Mesendoderm (in vitro differentiated cells): ENCODE measurements around the gene EFNA1.
A peak's percentile ranks its signal among the peaks of the same experiment; 100 is the strongest.

Source experiments
- DNase-seq: peaks from one replicate; pipeline ENCODE4 v3.0.0; 2013
- H2AK5ac ChIP-seq: 2 replicates; pipeline ENCODE4 v1.6.1; 2013; ENCODE audit warnings: low read length, inconsistent platforms
- H2BK120ac ChIP-seq: 2 replicates; pipeline ENCODE4 v1.6.1; 2013; ENCODE audit warnings: low read depth, mild to moderate bottlenecking, low read length, moderate library complexity, mixed read lengths
- H2BK15ac ChIP-seq: replicated peaks from 2 replicates; pipeline ENCODE4 v1.6.1; 2013; ENCODE audit warnings: low read depth, mild to moderate bottlenecking, moderate library complexity
- H2BK5ac ChIP-seq: 2 replicates; pipeline ENCODE4 v1.6.1; 2013; ENCODE audit warnings: low read length, inconsistent platforms
- H3K18ac ChIP-seq: 2 replicates; pipeline ENCODE4 v1.6.1; 2013; ENCODE audit warnings: mild to moderate bottlenecking, low read length, mixed read lengths
- H3K23ac ChIP-seq: one replicate; pipeline ENCODE4 v1.6.1; 2013; ENCODE audit warnings: low read length
- H3K27ac ChIP-seq: 2 replicates; pipeline ENCODE4 v1.5.1; 2013; ENCODE audit warnings: low read depth, mild to moderate bottlenecking, inconsistent platforms, low read length, moderate library complexity
- H3K27me3 ChIP-seq: 2 replicates; pipeline ENCODE4 v1.6.1; 2013; ENCODE audit warnings: low read length, control low read depth, mild to moderate bottlenecking, inconsistent platforms; ENCODE audit not compliant: insufficient read depth, poor library complexity
- H3K36me3 ChIP-seq: 2 replicates; pipeline ENCODE4 v1.6.1; 2013; ENCODE audit warnings: low read length, inconsistent platforms; ENCODE audit not compliant: control insufficient read depth, insufficient read depth
- H3K4ac ChIP-seq: one replicate; pipeline ENCODE4 v1.6.1; 2013; ENCODE audit warnings: low read depth, mild to moderate bottlenecking, low read length, moderate library complexity
- H3K4me1 ChIP-seq: 2 replicates; pipeline ENCODE4 v1.6.1; 2013; ENCODE audit warnings: low read depth, low read length, inconsistent platforms; ENCODE audit not compliant: control insufficient read depth
- H3K4me2 ChIP-seq: 2 replicates; pipeline ENCODE4 v1.6.1; 2013; ENCODE audit warnings: low read length
- H3K4me3 ChIP-seq: 2 replicates; pipeline ENCODE4 v1.5.1; 2013; ENCODE audit warnings: mild to moderate bottlenecking, low read length
- H3K56ac ChIP-seq: one replicate; pipeline ENCODE4 v1.6.1; 2013; ENCODE audit warnings: low read length
- H3K79me1 ChIP-seq: 2 replicates; pipeline ENCODE4 v1.6.1; 2013; ENCODE audit warnings: low read length, inconsistent platforms
- H3K79me2 ChIP-seq: 2 replicates; pipeline ENCODE4 v1.6.1; 2013; ENCODE audit warnings: mild to moderate bottlenecking, low read length; ENCODE audit not compliant: control insufficient read depth, insufficient read depth
- H3K9ac ChIP-seq: 2 replicates; pipeline ENCODE4 v1.6.1; 2013; ENCODE audit warnings: low read length, inconsistent platforms
- H4K5ac ChIP-seq: one replicate; pipeline ENCODE4 v1.6.1; 2013; ENCODE audit warnings: low read length
- H4K8ac ChIP-seq: one replicate; pipeline ENCODE4 v1.6.1; 2013; ENCODE audit warnings: low read depth, mild to moderate bottlenecking, control low read depth, low read length, moderate library complexity
- WGBS: extraction: QIAGEN DNeasy Blood & Tissue Kit; methylation state at CpG from one replicate; pipeline ENCODE4 v1.1.7; 2013; ENCODE audit warnings: low lambda C conversion rate, missing lambda C conversion rate; ENCODE audit not compliant: insufficient coverage; ENCODE audit errors: extremely low coverage; 5-methylcytosine and 5-hydroxymethylcytosine counted together

The EFNA1 gene

GRCh38 chr1:155081472-155082300 is 46.0 kb upstream of the EFNA1 start:
- Histone ChIP-seq H3K4ac (no peak overlapping the region), H3K9ac (peak overlapping the region; percentile 44), H3K27me3 (peaks cover 41% of the 10 kb centered on the region), H4K5ac (no peak overlapping the region), H3K4me1 (no peaks in the 10 kb centered on the region), H3K18ac (no peak overlapping the region), H3K36me3 (no peaks in the 10 kb centered on the region), H2BK120ac (no peak overlapping the region), H4K8ac (no peak overlapping the region), H3K4me2 (peak overlapping the region; percentile 44), H3K27ac (no peak overlapping the region), H2BK5ac (no peak overlapping the region), H2AK5ac (no peak overlapping the region), H3K79me1 (no peaks in the 10 kb centered on the region), H3K56ac (peak overlapping the region; percentile 62), H3K4me3 (no peak overlapping the region), H2BK15ac (no peak overlapping the region), H3K79me2 (no peaks in the 10 kb centered on the region), H3K23ac (no peak overlapping the region)
- no peak for DNase-seq
- no CpG with 5 or more reads among the region's 68 CpGs for WGBS

DNA sequence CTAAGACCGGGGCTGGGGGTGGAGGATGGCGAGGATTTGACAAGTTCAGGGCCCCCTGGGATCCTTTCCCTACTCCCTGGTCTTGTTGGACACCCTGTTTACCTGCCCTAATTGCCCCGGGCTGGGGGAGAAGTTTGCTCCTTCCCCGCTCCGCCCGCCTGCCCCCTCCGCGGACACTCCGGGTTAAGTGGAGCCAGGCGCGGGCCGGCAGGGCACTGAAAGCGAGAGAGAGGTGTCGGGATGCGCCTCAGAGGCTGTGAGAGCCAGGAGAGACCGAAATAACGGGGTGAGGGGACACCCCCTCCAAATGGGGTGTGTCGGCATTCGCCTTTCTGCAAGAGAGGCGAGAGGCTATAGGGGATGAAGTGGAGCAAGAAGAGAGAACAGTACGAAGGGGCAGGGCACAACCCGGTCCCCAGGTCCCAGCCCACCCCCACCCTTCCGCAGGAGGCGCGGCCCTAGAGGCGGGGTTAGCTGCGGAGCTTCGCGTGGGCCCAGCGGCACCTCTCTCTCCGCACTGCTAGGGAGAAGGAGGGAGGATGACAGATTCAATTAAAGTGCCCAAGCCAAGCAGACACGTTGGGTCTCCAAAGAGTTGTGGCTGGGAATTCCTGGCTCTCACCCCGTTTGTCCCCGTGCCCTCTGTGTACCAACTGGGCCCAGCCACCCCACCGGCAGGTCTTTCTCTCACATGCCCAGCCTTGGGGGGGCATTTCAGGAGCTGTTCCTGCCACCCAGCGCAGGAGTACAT is 45.2 kb upstream of the EFNA1 start:
- Histone ChIP-seq H3K23ac (no peak overlapping the region), H2BK5ac (no peak overlapping the region), H3K4me1 (no peaks in the 10 kb centered on the region), H3K27me3 (peaks cover 41% of the 10 kb centered on the region), H3K4me3 (no peak overlapping the region), H3K56ac (no peak overlapping the region), H3K4me2 (no peak overlapping the region), H4K5ac (no peak overlapping the region), H3K79me2 (no peaks in the 10 kb centered on the region), H2AK5ac (no peak overlapping the region), H3K18ac (no peak overlapping the region), H3K36me3 (no peaks in the 10 kb centered on the region), H4K8ac (no peak overlapping the region), H2BK120ac (no peak overlapping the region), H2BK15ac (no peak overlapping the region), H3K79me1 (no peaks in the 10 kb centered on the region), H3K4ac (no peak overlapping the region), H3K27ac (no peak overlapping the region), H3K9ac (no peak overlapping the region)
- no peak for DNase-seq
- no CpG with 5 or more reads among the region's 36 CpGs for WGBS

DNA sequence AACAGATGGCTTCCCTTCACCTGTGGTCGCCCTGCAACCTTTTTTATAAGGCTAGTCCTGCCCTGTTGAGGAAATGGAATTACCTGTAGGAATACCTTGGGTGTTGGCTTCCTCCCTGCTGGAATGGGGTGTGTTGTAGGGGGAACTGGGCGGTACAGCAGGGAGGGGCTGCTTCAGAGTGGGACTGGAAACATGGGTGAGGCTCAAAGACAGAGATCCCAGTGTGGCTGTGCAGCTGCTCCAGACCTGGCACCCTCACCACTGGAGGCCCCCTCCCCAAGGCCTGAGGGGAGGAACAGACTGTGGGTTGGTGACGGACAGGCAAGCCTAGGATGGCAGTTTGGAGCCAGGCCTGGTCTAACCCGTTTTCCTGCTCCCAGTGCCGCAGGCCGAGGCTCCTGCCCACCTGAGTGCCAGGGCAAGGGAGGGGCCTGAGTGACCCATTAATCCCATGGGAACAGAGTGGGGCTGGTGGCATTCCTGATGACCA is 44.6 kb upstream of the EFNA1 start:
- Histone ChIP-seq H3K56ac (no peak overlapping the region), H3K4me3 (no peak overlapping the region), H3K4ac (no peak overlapping the region), H3K18ac (no peak overlapping the region), H3K27me3 (peaks cover 41% of the 10 kb centered on the region), H3K79me1 (no peaks in the 10 kb centered on the region), H3K79me2 (no peaks in the 10 kb centered on the region), H4K5ac (no peak overlapping the region), H2AK5ac (no peak overlapping the region), H2BK120ac (no peak overlapping the region), H3K23ac (no peak overlapping the region), H3K27ac (no peak overlapping the region), H3K9ac (no peak overlapping the region), H3K4me2 (no peak overlapping the region), H3K36me3 (no peaks in the 10 kb centered on the region), H4K8ac (no peak overlapping the region), H2BK15ac (no peak overlapping the region), H2BK5ac (no peak overlapping the region), H3K4me1 (no peaks in the 10 kb centered on the region)
- no peak for DNase-seq
- WGBS: no CpG with 5 or more reads among the region's 6 CpGs

- Histone ChIP-seq H2BK5ac (no peak overlapping the region), H3K56ac (peak overlapping the region; percentile 49), H3K23ac (no peak overlapping the region), H3K4me1 (no peaks in the 10 kb centered on the region), H3K4me2 (peak overlapping the region; percentile 57), H2AK5ac (no peak overlapping the region), H4K5ac (no peak overlapping the region), H3K36me3 (no peaks in the 10 kb centered on the region), H3K27me3 (peaks cover 39% of the 10 kb centered on the region), H3K79me2 (no peaks in the 10 kb centered on the region), H4K8ac (no peak overlapping the region), H3K4ac (no peak overlapping the region), H3K4me3 (no peak overlapping the region), H2BK15ac (no peak overlapping the region), H3K18ac (no peak overlapping the region), H3K9ac (peak overlapping the region; percentile 35), H2BK120ac (no peak overlapping the region), H3K27ac (no peak overlapping the region), H3K79me1 (no peaks in the 10 kb centered on the region)
- WGBS: no CpG with 5 or more reads among the region's 21 CpGs
- DNase-seq: no peak
Measured at GRCh38 chr1:155083865-155084721, 43.6 kb upstream of the EFNA1 start.

- WGBS: no CpG with 5 or more reads among the region's 67 CpGs
- Histone ChIP-seq H3K4me2 (peak overlapping the region; percentile 96), H3K27me3 (peaks cover 32% of the 10 kb centered on the region), H2BK120ac (no peak overlapping the region), H3K9ac (peak overlapping the region; percentile 82), H2BK5ac (no peak overlapping the region), H3K79me2 (no peaks in the 10 kb centered on the region), H3K4ac (no peak overlapping the region), H3K23ac (no peak overlapping the region), H3K56ac (peak overlapping the region; percentile 95), H2AK5ac (no peak overlapping the region), H4K5ac (no peak overlapping the region), H3K27ac (peak overlapping the region; percentile 53), H3K4me1 (no peaks in the 10 kb centered on the region), H3K36me3 (no peaks in the 10 kb centered on the region), H4K8ac (no peak overlapping the region), H3K79me1 (no peaks in the 10 kb centered on the region), H2BK15ac (no peak overlapping the region), H3K4me3 (peak overlapping the region; percentile 90), H3K18ac (no peak overlapping the region)
- peak; percentile 99 for DNase-seq
Measured at GRCh38 chr1:155084722-155085503, 42.8 kb upstream of the EFNA1 start.
